ENCODE data around the gene CELF4.

Gene CELF4

DNA sequence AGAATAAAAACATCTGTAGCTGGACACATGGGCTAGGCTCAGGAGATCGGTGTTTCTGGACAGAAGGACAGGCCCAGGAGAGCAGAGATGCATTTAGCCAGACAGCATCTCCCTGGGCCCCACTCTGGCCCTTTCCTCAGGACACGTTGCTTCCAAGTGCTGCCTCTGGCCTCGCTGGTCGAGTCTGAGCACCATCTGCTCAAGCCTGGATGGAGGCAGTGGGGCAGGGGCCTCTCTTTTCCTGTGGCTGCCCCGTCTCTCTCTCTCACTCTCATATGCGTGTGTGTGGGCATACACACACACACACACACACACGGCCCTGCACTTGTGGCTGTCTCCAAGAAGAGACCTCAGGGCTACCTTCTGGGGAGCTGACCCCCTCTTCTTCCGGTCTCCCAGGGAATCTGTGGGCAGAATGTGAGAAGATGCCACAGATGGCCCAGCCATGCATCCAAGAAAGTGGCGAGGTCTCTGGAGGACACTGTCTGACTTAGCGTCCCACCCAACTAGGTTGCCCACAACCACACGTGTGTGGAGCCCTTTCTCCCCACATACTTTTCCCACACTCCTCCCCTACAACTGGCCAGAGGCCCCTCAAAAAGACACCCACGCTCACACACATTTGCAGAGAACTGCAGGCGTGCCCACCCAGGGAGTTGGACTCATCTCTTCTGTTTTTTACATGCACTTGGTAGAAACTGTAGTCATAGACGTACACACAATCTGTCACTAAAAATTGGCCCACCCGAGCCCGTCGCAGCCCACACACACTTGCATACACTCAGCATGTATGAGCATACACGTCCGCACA, 19.9 kb downstream of the CELF4 start:
- DNase-seq, result no peak

DNA sequence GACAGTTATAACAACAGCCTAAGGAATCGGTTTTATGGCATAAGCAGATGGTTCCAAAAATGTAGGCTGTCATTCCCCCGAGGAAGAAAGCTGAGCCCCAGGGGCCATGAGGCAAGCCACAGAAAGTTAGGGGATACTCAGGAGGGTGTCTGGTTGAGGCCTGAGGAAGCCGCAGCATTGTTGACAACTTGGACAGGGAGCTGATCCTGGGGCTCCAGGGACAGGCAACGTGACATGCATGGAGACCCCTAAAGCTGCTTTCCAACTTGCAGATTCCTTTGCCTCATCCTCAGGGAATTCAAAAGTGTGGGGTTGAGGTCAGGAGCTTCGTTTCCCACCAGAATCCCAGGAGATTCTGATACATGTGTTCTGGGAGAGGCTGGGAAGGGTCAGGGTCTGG, 20.9 kb downstream of the CELF4 start:
- DNase-seq, result no peak

DNA sequence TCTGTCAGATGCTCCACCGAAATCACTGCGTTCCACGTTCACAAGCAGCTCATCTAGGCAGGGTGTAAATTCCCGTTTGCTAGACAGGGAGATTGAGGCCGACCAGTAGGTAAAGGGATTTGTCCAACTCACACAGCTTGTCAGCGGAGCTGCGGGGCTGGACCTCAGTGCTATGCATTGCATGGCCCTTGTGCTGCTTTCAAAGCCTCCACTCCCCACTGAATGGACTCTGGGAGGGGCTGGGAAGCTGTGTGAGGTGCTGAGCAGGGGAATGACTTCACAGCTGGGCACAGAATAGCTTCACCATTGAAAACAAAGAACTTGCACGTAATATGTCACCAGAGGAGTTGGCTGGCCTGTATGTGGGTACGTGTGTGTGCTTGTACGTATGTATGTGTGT, 21.4 kb downstream of the CELF4 start:
- DNase-seq, result no peak

DNA sequence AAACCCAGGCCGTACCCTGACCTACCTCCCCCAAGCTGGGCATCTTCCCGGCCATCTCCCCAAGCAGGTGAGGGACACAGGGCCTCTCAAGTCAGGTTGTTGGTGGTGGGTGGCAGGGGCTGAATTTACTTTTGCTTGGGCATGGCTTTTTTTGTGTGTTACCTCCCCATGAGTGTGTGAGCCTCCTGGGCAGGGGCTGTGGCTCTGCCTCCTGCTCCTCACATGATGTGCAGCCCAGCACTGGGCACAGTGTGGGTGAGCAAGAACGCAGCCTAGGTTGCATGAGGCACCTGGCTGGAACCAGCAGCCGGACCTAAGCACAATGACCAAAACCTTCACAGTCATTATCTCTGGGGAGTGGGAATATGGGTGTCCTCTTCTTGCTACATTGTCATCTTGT, 22.3 kb downstream of the CELF4 start:
- DNase-seq, result no peak

DNA sequence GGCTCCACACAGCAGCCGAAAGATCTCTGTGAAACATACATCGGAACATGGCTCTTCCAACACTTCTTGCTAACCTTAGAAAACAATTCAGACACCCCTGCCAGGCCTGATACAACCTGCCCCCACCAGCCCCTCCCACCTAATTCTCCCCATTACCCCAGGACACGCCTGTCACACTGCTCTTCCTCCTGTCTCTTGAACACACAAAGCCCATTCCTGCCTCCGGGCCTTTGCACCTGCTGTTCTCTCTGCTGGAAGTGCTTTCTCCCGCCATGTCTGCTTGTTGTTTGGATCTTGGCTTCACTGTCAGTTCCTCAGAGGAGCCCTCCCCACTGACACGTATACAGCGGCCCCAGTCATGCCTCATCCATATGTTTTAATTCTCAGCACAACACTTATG, 24.1 kb downstream of the CELF4 start:
- DNase-seq, result no peak

DNA sequence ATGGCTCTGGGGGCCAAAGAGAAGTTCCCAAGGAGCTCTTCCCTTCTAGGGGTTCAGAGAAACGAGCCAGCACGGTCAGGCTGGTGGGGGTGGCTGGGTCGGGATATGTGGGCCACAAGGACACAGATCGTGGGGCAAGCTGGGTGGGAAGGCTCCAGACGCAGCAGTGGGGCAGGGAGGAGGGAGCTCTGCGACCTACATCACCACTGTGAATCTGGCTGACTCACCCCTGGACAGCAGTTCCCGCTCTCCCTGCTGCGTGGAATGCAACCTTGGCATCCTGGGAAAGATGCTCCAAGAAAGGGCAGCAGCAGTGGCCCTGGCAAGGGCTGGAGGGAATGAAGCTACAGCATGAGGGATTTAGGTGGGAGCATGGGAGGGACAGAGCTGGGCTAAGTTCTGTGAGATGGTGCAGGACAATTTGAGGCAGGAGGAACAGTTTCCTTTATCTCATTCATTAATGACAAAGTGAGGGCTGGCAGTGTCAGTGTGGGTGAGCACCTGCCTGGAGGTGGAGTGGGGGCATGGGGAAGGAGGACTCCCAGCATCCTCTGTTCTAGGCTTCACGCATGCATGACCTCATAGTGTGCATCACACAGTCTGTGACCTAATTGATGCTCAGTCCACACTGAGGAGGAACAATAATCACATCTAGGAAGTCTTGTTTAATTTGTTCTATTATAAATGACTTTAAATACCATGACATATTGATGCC, 25.0 kb downstream of the CELF4 start:
- no peak for DNase-seq

DNA sequence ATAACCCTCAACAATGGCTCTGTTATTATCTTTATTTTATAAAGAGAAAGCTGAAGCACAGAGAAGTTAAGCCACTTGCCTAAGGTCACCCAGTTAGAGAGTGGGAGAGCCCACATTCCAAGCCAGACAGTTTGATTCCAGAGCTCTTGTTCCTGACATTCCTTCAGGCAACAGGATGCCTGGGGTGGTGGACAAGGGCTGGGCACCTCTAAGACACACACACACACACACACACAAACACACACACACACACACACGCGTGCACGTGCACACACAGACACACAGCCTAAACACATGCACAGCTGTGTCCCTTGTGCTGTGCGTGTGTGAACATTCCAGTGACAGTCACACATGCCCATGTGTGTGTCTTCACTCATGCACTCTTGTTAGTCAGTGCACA, 26.4 kb downstream of the CELF4 start:
- DNase-seq, result no peak

DNA sequence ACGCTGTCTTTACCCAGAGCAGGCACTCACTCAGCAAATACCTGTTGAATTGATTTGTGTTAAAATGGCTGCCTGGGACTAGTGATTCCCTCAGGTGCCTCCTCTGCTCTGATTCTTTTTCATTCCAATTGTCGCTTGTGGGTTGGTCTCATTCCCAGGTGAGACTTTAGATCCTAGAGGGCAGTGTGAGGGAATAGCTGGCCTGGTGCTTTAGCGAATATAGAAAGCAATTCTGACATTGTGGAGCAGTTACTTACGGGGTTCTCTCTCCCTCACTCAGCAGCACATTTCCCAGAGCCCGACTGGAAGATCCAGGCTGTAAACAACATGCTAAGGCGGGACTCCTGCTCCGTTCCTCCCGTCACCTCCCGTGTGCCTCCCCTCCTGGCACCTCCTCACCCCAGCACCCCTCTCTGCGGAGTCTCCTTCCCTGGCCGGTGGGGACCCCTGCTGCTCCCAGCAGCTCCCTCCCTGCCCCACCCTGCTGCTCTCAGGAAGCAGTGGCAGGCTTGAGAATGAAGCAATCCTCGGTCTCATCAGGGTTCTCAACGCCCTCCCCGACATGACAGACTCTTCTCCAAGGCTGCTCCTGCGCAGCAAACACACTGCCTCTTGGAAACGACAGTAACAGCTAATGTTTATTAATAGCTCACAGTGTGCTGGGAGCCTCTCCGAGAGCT, 26.9 kb downstream of the CELF4 start:
- DNase-seq, result no peak

DNA sequence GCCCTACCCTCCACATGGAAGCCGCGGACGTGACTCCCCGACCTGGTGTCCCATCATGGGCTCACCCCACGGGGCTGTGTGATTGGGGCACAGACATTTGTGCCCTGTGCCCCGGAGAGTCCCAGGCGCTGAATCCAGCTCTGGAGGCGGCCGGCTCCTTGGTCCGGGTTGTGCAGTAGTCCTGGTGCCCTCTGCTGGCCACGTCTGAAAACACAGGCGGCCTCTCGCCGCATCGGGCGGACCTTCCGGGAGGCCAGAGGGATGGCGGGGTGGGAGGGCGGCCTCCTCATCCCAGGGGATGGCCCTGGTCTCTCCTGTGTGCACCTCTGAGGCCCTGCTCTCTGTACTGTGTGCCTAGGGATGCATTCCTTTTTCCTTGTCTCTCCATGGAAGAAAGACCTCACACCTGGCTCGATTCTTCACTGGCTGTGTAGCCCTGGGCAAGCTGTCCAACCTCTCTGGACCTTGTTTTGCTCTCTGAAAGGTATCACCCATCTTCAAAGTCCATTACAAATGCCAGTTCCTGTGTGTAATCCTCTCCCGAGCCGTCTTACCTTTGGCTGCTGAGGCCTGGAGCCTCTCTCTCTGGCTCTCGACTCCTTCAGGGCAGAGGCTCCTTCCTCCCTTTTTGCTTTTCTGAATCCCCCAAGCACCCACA, 27.6 kb downstream of the CELF4 start:
- peak; percentile 58 for DNase-seq

DNA sequence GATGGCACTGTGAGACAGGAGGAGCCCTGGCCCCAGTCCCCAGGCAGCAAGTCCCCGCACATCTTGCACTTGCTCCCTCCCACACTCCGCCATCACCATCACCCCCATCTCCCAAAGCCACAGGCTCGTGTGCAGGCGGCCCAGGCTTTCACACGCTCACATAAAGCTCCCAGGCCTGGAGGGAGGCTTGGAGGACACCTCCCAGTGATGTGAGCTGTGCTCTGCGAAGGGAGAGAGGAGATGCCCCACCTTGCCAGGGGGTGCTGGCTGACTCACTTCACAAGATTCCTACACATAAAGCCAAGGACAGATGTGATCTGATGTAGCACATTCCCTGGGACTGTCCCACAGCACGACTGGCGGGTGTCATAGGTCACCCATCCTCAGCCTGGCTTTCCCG, 28.9 kb downstream of the CELF4 start:
- DNase-seq, result no peak

DNA sequence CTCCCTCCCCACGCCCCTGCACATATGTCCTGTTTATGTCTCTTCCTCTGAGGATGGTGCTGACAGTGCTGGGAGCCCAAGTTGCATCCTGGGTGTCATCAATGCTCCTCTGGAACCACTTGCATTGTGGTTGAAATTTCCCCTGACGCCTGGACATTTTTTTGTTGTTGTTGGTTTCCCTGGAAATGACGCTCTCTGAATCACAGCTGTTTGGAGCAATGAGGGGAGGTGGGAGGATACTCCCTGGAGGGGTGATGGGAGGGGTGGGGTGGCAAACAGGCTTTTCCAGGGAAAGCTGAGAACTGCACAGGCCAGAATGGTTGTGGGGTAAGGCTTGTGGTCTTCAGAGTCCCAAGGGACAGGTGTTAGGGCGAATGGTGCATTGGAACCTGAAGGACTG, 29.6 kb downstream of the CELF4 start:
- DNase-seq, result no peak

DNA sequence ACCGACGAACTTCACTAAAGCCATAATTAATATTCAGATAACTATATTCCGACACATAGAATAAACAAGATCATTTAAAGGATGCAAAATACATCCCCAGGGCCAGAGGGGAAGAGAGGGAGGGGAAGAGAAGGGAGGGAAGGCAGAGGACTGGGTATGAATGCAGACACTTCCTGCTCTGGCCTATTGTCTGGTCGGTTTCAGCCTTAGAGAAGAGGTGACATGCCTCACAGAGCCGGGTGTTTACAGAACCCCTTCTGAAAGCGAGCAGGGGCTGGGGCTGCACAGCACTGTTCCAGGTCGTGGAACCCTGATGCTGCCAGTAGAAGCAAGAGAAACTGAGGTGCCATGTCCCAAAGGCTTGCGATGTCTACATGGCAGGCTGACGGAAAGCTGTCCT, 31.0 kb downstream of the CELF4 start:
- DNase-seq, result no peak

DNA sequence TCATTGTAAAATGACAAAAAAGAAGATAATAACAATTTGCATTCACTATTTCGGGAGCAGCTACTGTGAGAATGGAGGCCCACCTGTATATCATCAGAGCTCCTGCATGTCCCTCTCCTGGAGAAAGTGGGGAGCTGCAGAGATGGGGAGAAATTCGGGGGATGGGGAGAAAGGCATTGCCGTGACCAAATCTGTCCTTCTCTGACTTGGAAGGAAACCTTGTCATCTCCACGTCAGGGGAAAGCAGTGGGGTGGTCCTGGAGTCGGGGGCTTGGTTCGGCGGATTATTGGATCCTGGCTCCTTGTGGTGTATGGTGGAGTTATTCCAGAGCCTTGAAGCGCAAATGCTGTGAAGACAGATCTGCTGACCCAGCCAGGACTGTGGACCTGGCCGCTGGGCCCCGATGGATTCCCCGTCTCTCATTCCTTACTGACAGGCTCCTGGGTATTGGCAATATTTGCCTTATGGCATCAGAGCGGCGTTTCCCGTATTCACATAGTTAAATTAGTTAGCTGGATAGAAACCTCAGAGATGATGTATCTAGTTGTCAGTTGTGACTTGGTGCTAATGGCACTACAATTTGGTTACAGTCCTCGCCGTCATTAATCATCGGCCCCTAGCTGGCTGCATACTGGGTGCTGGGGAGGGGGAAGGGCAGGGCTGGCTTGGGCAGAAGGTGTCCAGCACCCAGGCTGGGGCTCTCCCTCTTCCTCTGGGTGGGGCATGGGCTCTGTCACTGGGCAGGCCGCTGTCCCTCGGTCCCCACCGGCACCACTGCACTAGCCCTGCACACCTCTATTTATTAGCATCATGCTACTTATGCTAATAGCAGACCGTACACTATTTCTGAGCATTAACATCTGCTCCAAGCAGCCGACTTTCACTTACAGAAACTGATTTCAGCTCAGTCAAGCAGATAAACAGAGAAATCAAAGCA, 31.7 kb downstream of the CELF4 start:
- no peak for DNase-seq

DNA sequence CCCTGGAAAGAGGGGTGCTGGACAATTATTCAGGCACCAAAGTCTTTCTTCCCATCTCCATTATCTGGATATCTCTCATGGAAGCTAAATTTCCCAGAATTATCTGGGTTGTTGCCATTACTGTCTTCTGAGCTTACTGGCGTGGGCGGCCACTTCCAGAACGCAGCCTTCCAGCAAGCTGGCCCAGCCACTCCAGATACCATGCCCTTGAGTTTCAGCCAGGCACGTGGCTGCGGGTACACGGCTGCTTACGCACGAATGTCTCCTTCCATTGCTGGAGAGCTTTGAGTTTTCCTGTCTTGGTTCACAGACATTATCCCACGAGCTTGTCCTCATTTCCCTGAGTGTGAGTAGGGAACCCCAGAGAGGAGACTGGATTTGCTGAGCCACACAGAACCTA, 32.7 kb downstream of the CELF4 start:
- no peak for DNase-seq

DNA sequence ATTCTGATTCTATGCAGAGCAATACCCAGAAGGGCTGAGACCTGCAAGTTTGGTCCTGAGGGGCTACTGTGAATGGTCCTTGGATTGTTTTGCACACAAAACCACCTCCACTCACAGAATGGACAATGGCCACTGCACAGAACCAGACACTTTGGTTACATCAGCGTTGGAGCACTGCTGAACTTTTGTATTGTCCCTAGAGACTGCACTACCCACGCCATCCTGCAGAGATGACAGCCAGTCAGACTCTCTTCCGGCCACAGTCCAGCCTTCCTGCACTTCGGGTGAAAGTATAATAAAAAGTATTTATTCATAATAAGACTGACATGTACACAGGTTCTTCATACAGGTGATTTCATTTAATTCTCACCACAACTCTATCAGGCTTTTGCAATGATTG, 35.7 kb downstream of the CELF4 start:
- DNase-seq, result no peak

DNA sequence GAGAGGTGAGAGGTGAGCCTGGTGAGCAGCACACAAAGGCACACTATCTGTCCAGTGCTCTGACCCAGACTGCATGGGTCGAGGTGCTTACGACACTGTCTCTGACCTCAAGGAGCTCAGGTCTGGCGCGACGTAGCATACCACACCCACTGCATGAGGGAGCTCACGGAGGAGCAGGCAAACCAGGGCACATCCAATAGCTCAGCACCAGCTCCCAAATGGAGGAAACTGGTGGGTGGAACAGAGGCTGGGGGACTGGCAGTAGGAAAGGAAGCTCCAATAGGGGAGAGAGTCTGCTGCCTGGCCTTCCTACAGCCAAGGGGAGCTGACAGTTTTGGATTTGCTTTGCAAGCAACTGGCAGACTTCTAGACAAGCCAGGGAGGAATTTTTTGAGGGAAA, 36.3 kb downstream of the CELF4 start:
- DNase-seq, result no peak

DNA sequence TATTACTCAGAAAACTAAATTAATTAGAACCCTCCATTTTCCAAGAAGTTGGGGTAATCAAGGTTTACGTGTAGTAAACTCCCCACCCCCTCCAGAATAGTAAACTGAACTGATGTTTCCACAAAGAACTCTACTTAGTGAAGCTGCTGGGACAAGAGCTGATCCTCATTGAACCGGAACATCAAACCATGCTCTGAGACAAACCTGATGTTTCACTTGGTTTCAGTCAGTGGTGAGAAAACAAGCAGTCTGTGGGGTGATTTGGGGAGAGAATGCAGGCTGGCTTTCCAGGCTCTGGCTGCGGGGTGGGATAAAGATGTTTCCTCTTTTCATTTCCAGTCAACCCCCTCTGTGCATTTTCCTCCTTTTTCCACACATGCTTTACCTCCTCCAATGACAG, 38.2 kb downstream of the CELF4 start:
- DNase-seq, result no peak

DNA sequence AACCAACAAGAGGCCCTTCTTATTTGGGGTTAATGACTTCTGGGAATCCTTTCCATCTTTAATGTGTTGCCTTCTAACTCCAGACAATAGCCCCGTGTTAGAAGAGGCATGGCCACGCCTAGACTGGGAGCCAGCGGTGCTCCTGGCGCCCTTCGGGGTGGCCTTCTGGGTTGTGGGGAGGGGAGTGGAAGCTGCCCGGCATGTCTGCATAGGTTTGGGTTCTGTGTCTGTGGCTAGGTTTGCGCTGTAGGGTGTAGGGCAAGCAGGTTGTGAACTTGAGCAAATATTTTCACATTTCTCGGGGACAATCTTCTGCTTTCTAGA, 40.4 kb downstream of the CELF4 start:
- DNase-seq, result no peak

DNA sequence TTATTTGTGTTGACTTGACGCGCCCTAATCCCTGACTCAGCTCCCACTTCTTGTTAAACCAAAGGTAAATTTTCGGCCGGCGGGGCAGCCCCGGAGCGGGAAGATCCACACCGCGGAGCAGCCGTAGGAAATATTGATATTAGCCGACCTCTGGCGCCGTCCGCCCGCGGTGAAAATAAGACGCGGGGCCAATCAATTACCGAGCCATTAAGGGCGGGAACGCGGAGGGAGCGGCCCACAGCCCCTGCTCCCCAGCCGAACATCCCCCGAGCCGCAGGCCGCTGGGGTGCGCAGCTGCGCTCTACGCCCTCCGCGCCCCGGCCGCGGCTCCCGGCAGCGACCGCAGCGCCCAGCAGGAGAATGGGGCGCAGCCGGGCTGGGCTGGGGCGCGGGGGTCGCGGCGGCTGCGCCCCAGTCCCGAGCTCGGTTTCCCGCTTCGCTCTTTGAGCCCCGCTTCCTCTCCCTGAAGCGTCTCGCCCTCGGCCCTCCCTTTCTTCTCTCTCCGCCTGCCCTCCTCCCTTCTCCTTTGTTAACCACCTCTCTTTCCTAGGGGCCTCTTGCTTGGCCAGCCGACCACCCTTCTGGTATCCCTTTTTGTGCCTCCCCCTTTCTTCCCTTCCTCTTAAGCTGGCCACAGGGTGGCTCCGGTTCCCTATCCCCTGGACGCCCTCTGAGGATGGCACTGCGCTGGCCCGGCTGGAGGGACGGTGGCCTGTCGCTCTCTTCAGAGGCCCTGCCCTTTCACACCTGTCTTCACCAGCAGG, 40.9 kb downstream of the CELF4 start:
- no peak for DNase-seq

DNA sequence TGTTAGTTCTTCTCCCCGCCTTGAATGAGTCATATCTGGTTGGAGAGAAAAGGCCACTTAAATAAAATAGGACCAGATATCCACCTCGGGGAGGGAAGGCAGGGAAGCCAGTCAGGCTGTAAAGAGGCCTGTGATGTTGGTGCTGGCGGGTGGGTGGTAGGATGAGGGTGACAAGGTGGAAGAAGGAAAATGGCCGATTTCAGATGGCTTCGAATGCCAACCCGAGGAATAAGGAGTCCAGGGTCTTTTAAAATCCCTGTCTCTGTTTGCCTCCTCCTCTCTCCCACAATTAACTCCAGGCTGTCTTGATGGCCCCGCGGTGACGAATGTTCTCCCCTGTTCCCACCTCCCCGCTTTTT, 41.5 kb downstream of the CELF4 start:
- DNase-seq, result no peak

DNA sequence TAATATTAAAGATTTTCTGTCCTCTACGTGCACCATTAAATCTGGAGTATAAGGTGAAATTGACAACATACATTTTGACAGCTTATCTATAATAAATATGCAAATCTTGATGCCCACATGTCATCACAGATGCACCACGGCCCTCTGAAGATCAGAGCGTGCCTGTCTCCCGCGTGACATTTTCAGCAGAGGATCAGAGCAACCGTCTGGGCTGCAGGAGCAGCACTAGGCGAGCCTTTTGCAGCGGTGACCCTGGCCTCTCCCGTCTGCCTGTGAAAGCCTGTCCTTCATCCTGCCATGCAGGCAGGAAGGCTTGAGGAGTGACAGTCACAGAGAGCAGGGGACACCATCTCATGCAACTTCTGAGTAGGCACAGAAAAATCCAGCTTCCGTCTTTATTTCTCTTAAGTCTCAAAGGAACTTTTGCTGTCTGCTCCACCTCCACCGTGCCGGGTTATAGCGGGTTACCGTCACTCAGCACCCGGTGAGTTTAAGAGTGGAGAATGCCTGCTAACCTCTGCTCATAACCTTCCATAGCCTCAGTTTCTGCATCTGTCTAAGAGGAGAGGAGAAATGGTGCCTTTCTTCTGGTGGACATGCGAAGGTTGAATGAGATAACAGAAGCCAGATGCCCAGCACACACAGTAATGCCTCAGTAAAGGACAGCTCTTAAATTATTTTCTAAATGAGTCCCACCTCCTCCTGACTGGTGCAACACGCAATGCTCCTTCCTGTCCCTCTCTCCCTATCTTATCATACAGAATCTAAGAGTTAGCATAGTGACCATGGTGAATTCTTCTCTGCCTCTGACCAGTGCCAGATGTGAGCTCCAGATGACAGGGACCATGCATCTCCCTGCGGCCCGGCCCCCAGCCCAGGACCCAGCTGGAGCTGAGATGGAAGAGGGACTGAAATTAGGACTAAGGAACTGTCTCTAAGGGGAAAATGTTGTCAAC, 43.8 kb downstream of the CELF4 start:
- no peak for DNase-seq

Measured in kidney glomerular epithelial cell (primary cell).